ENCODE measurements around the gene KSR2.

GRCh38 chr12:117875744-117876435, 92.9 kb downstream of the KSR2 start:
- TF ChIP-seq GATA2 (IDR thresholded peaks at IDR 0.05; ENCODE audit: low read depth, low read length) (no peak), GATA3 (IDR thresholded peaks at IDR 0.05; ENCODE audit: low read depth, low read length) (no peak)
